ENCODE measurements around the gene ACOT2. TPM values are rescaled to one million over a fixed set of nuclear protein-coding genes. Genes with fewer than 3 reads are reported as not detected.
"Not testable (repeated sequence)": the region's sequence is repeated elsewhere in the genome, so short reads cannot be mapped to it uniquely, and the experiment has no call there.

Gene ACOT2
- total and polyA plus RNA-seq, 12 donors, result 54.9 to 267 (median 153) TPM

- Histone ChIP-seq H3K9me3 (peaks cover 0 to 9% (median 0%) of the 10 kb centered on the region in 11 donors), H3K27me3 (no peaks in the 10 kb centered on the region), H3K27ac (peak overlapping the region in 8 of 10 donors; percentile 46 to 78 (median 54)), H3K36me3 (peaks cover 0 to 10% (median 0%) of the 10 kb centered on the region in 9 donors), H3K4me1 (peaks cover 0 to 14% (median 0%) of the 10 kb centered on the region in 9 donors), H3K4me3 (no peak overlapping the region)
- DNase-seq, result peak; percentile 51 to 74
- TF ChIP-seq CTCF (IDR thresholded peaks at IDR 0.05), result peak in 1 of 9 donors; percentile 13
- WGBS, 2 donors, result 65 to 74% methylated on average over 6 of the region's 6 CpGs
- ATAC-seq, result peak; percentile 82 to 96 (median 93)
- intact Hi-C loops (cut with DNase I), result loop anchor here in 2 of 10 donors (5.0 kb wide), 1 partner anchor 41 kb away; the partner anchor contains the start of gene ACOT2 (in 2 of the 2)
Observed at GRCh38 chr14:73526036-73526984, 42.7 kb upstream of the ACOT2 start.

- H3K4me3 ChIP-seq, ATAC-seq, H3K27ac ChIP-seq, H3K36me3 ChIP-seq, H3K9me3 ChIP-seq, DNase-seq, H3K27me3 ChIP-seq: not testable (repeated sequence)
- intact Hi-C loops (cut with DNase I), result loop anchor here in 2 of 10 donors (5.0 kb wide), 1 partner anchor 38 kb away; the partner anchor contains the start of gene ACOT2 (in 2 of the 2)
- peaks cover 0 to 14% (median 0%) of the 10 kb centered on the region in 9 donors for H3K4me1 ChIP-seq
- WGBS, 2 donors, result 75 to 77% methylated on average over 2 of the region's 2 CpGs
Observed at GRCh38 chr14:73529356-73529755, 39.7 kb upstream of the ACOT2 start.

GRCh38 chr14:73531971-73532370, 37.0 kb upstream of the ACOT2 start:
- H3K4me3 ChIP-seq; DNase-seq; ATAC-seq; H3K36me3 ChIP-seq; H3K27me3 ChIP-seq; H3K4me1 ChIP-seq; H3K9me3 ChIP-seq; H3K27ac ChIP-seq; intact Hi-C loops (cut with DNase I): not testable (repeated sequence)
- WGBS, 2 donors, result 82% methylated on average over 3 of the region's 3 CpGs; no CpG with 5 or more reads in 1 of the 2 donors

- 1% methylated on average over 81 of the region's 84 CpGs; no CpG with 5 or more reads in 1 of the 2 donors for WGBS, 2 donors
- H3K27me3 ChIP-seq, H3K36me3 ChIP-seq, H3K9me3 ChIP-seq: not testable (repeated sequence)
- ATAC-seq, result peak; percentile 74 to 91 (median 78)
- peak overlapping the region in 9 of 10 donors; percentile 71 to 95 (median 82) for H3K27ac ChIP-seq
- DNase-seq, result peak in 1 of 2 donors; percentile 51
- peak overlapping the region; percentile 37 to 66 (median 55) for H3K4me3 ChIP-seq
- intact Hi-C loops (cut with DNase I), result loop anchor here in 1 of 10 donors (5.0 kb wide), 1 partner anchor 45 kb away; the partner anchor contains the start of gene RIOX1
- H3K4me1 ChIP-seq, result peaks cover 0 to 11% (median 0%) of the 10 kb centered on the region in 9 donors
Observed at GRCh38 chr14:73537244-73538045, 31.6 kb upstream of the ACOT2 start.

GRCh38 chr14:73539017-73539416, 30.0 kb upstream of the ACOT2 start:
- peaks cover 0 to 11% (median 0%) of the 10 kb centered on the region in 9 donors for H3K4me1 ChIP-seq
- ATAC-seq (peak; percentile 69 to 86 (median 79)), DNase-seq (peak in 1 of 2 donors; percentile 61)
- not testable (repeated sequence) for H3K4me3 ChIP-seq, H3K36me3 ChIP-seq, H3K27ac ChIP-seq, H3K9me3 ChIP-seq, H3K27me3 ChIP-seq
- TF ChIP-seq CTCF (IDR thresholded peaks at IDR 0.05), result peak in 8 of 9 donors; percentile 50 to 88 (median 65)
- intact Hi-C loops (cut with DNase I), result loop anchor here in 1 of 10 donors (5.0 kb wide), 1 partner anchor 47 kb away; the partner anchor contains the start of gene RIOX1
- 23% methylated on average over 5 of the region's 5 CpGs; no CpG with 5 or more reads in 1 of the 2 donors for WGBS, 2 donors

GRCh38 chr14:73542961-73543360, 26.1 kb upstream of the ACOT2 start:
- H3K27ac ChIP-seq; H3K4me1 ChIP-seq; ATAC-seq; H3K4me3 ChIP-seq; H3K27me3 ChIP-seq; H3K9me3 ChIP-seq; DNase-seq; intact Hi-C loops (cut with DNase I): not testable (repeated sequence)
- peaks cover 0 to 11% (median 0%) of the 10 kb centered on the region in 9 donors for H3K36me3 ChIP-seq
- WGBS, 2 donors, result 68 to 82% methylated on average over 7 of the region's 7 CpGs

- H3K36me3 ChIP-seq, result peaks cover 0 to 11% (median 0%) of the 10 kb centered on the region in 9 donors
- 100% methylated on average over 1 of the region's 1 CpG; no CpG with 5 or more reads in 1 of the 2 donors for WGBS, 2 donors
- H3K27me3 ChIP-seq; H3K4me3 ChIP-seq; intact Hi-C loops (cut with DNase I); DNase-seq; H3K9me3 ChIP-seq; H3K27ac ChIP-seq; H3K4me1 ChIP-seq: not testable (repeated sequence)
- peak; percentile 49 to 94 (median 78) for ATAC-seq
Observed at GRCh38 chr14:73545353-73545752, 23.7 kb upstream of the ACOT2 start.

- H3K9me3 ChIP-seq; H3K4me3 ChIP-seq; DNase-seq; H3K36me3 ChIP-seq; H3K4me1 ChIP-seq; ATAC-seq; H3K27ac ChIP-seq; intact Hi-C loops (cut with DNase I); H3K27me3 ChIP-seq: not testable (repeated sequence)
- 96% methylated on average over 3 of the region's 3 CpGs; no CpG with 5 or more reads in 1 of the 2 donors for WGBS, 2 donors
Observed at GRCh38 chr14:73549097-73549496, 19.9 kb upstream of the ACOT2 start.
